ENCODE measurements around the gene HIBCH.
"Not testable (repeated sequence)": the region's sequence is repeated elsewhere in the genome, so short reads cannot be mapped to it uniquely, and the experiment has no call there.

Gene HIBCH, protein sequence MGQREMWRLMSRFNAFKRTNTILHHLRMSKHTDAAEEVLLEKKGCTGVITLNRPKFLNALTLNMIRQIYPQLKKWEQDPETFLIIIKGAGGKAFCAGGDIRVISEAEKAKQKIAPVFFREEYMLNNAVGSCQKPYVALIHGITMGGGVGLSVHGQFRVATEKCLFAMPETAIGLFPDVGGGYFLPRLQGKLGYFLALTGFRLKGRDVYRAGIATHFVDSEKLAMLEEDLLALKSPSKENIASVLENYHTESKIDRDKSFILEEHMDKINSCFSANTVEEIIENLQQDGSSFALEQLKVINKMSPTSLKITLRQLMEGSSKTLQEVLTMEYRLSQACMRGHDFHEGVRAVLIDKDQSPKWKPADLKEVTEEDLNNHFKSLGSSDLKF

DNA sequence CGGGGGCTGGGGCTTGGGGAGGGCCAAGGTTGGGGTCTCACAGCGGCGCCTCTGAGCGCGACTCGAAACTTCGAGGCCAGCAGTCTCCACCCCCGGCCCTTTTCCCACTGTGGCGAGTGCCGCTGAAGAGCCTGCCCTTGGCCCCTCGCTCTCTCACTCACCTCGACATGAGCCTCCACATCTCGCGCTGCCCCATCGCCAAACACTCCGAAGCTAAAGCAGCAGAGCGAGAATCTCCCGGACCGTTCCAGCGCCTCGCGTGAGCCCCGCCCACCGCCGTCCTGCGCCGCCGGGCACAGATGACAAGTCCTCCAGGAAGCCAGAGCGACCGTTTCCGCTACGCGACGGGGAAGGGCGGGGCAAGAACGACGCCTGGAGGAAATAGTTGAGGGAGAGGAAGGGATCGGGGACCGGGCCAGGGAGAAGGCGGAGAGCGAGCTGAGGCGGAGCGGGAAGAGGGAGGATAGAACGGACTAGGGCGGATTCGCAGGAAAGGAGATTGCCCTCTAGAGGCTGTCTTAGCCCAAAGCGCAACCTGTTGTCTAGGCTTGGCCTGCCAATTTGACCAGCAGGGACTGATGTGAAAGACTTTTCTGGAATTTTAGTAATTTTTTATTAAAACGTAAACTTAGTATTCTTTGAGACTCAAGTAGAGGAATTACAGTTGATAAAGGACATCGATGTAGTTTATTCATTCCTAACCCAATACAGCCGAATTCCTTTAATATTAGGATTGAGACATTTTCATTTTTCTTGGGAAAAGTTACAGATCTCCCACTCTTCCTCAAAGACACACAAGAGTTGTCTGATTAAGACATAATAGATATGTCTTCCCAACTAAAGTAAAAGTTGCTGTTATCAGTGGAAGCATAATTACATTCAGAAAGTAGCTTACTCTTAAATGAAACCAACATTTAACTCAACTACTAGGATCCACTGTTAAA lies at the start of gene HIBCH:
HIBCH (minus strand) TSS at position 272 of the 944 bp plus-strand sequence; CDS start at position 196, 76 bp downstream.
- DNase-seq: peak; percentile 99

DNA sequence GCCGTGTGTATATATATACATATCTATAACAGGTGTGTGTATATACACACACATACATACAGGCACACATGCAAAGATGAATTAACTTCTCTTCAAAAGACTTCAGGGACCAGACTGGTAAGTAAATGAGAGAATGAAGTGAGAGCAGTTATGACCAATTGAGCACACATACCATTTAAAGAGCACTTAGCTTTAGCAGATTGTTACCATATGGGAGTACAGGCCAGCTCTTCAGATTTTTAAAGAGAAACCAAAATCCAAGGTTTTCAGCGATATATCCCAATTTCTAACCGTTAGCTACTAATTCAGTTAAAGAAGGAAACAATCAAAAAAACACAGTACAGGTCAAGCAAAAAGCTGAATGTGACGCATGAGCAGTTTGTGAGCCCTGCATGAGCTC lies 47.5 kb upstream of the HIBCH start:
- no peak for DNase-seq

DNA sequence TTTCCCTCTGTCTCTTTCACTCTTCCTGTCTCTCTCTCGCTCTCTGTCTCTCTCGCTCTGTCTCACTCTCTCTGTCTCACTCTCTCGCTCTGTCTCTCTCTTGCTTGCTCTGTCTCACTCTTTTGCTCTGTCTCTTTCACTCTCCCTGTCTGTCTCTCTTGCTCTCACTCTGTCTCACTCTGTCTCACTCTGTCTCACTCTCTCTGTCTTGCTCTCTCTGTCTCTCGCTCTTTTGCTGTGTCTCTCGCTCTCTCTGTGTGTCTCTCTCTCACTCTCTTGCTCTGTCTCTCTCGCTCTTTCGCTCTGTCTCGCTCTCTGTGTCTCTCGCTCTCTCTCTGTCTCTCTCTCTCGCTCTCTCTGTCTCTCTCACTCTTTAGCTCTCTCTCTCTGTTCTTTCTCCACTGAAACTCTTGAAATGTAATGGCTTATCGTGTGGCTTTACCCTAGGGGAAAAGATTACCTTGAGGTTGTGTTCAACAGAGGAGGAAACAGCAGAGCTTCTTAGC lies 46.7 kb upstream of the HIBCH start:
- no peak for DNase-seq

DNA sequence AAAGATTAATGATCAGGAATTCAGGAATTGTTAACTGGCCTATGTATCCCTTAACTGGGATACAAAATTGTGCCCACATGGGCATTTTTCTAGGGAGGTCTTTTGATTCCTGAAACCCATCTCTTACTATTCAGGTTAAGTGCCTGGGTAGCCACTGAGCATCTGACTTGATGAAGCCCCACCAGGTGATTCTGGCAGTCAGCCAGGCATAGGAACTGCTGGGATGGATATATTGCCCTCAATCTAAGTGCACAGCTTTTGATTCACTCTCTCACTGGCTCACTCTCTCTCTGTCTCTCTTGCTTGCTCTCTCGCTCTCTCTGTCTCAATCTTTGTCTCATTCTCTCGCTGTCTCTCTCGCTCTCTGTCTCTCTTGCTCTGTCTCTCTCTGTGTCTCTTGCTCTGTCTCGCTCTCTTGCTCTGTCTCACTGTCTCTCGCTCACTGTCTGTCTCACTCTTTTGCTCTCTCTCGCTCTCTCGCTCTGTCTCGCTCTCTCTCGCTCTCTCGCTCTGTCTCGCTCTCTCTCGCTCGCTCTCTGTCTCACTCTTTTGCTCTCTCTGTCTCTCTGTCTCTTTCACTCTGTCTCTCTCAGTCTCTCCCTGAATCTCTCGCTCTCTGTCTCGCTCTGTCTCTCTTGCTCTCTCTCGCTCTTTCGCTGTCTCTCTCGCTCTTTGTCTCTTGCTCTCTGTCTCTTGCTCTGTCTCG lies 46.0 kb upstream of the HIBCH start:
- no peak for DNase-seq

DNA sequence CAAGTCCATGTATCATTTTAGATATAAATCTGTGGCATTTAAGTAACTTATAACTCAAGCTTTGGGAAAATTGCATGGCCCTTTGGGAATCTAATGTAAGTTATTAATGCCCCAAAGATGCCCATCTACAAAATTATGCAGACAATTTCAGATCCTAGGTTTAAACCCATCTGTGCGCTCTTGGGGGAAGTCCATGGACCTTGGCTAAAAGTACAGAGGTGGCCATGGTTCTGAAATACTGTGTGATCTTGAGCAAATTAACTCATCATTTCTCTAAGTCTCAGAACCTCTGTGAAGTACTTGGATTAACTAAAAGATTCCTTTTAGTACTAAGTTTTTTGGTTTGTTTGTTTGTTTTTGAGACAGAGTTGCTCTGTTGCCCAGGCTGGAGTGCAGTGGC lies 43.3 kb upstream of the HIBCH start:
- DNase-seq: no peak

DNA sequence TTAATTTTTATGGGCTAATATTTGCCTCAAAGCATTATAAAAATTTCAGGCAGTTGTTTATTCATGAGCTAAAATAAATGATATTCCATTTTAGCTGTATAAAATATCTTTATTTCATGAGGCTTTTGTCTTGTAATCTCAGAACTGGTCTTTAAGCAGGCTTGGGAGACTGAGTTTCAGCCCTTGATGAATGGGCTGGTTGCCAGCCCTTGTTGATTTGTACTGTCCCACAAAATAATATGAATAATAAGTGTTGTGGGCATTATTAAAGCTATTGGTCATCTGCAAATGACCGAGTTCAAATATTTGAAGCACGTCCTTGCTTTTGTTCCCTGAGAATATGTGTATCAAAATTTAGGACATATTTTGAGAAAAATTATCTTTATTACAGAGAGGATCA lies 41.9 kb upstream of the HIBCH start:
- no peak for DNase-seq

DNA sequence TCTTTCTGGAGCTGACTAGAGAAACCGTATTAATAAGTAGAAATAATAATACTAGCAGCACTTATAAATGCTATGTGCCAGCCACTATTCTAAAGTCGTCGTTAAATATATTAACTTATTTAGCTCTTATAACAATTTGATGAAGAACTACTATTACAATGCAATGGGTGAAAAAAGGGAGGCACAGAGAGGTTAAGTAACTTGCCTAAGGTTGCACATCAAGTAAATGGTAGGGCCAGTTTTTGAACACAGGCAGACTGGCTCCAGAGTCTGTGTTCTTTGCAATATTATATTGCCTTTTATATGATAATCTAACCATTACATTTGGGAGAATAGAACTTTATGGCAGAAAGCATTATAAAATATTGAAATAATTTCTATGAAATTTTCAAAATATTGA lies 41.3 kb upstream of the HIBCH start:
- no peak for DNase-seq

DNA sequence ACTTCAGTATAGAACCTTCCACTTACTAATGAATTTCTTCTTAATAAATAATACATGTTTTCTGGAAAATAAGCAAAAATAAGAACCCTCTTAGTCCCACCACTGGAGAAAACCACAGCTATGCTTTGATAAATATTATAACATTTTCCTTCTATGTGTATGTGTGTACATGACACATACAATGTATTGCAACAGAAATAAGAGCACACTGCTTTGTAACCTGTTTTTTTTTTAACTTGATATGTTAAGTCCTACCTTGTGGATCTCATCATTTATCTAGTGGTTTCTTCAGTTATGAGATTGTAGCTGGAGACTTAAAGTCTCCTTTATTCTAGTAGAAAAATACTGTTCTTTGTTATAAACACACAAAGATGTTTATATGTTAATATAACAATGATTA lies 40.9 kb upstream of the HIBCH start:
- DNase-seq: no peak

DNA sequence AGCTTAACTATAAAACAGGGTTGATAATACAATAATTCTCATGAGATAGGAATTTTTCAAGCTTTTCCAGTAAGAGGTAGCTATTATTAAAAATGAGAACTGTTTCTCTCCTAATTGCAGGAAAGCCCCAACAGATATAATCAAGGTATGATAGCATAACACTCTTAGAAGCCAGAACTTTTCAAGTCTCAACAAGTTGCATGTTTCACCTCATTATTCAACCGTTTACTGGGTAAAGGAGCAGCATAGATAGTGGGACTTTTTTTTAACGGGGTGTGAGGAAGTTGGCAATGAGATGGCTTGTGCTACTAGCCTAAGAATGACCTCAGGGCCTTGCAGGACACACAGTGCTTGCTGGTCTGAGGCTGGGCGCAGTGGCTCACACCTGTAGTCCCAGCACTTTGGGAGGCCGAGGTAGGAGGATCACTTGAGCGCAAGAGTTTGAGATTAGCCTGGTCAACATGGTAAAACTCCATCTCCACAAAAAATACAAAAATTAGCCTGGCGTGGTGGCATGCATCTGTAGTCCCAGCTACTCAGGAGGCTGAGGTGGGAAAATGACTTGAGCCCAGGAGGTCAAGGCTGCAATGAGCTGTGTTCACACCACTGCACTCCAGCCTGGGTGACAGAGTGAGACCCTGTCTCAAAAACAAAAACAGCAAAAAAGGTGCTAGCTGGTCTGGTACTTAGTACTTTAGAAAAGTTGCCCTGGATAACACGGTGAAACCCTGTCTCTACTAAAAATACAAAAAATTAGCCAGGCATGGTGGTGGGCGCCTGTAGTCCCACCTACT lies 39.2 kb upstream of the HIBCH start:
- not testable (repeated sequence) for DNase-seq

DNA sequence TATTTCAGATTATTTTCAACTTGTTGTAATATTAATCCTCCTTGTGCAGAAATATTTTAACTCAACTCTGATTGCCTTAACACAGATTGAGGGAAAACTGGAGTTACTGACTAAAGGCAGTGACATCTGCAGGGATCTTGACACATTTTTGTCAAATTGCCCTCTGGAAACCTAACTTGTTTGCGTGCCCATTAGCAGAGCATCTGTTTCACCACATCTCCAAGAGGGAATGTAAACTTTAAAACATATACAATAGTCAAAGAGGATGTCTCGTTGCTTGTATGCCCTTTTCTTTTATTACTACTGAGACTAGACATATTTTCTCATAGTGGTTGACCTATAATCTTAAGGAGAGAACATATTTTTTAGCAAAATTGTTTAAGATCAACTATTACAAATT lies 38.0 kb upstream of the HIBCH start:
- no peak for DNase-seq

DNA sequence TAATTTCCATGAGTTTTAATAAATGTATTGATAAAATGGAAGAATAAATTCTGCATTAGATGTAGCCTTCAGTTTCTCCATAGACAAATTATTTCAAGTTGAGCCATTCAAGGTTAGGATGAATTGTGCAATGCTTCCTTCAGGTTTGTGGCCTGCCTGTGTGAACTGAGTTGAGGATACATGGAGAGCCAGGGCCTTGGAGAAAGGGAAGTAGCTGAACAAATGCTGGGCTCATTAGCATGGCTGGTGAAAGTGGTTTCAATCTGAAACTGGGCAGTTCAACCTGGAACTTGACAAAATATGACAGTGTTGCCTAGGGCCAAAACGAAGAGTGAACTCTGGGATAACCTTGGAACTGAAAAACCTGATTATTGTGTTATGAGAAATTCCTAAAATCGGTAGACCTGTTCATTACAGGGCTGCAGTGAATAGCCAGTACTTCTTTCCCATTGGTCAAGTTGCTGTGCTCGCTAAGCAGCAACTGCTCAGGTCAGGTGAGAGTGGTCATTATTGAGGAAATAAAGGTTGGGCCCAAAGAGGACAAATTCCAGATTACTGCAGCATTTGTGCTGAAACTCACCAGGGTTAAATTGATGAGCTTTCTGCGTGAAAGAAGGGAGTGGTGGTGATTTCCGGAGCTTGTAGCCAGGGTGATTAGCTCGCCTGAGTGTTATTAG lies 36.5 kb upstream of the HIBCH start:
- peak; percentile 72 for DNase-seq

DNA sequence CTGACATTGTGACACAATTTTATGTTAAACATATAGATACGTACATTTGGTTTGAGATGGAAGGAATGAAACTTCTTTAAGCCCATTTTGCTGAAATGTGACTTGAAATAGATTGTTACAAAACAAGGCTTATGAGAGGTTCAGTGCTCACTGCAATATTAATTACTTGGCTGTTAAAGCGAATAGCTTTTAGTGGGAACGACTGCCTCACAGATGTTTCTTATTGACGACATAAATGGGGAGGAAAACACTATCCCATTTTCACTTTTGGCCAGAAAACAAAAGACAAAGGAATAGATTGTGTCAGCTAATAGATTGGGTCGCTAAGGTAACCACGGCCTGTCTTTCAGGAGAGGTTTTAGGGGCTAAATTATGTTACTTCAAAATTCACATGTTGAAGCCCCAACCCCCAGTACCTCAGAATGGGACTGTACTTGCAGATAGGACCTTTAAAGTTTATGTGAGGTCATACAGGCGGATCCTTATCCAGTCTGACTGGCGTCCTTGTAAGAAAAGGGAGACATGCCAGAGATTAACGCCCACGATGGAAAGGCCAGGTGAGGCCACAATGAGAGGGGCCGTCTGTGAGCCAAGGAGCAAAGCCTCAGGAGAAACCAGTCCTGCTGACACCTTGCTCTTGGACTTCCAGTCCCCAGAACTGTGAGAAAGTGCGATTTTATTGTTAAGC lies 34.5 kb upstream of the HIBCH start:
- no peak for DNase-seq

DNA sequence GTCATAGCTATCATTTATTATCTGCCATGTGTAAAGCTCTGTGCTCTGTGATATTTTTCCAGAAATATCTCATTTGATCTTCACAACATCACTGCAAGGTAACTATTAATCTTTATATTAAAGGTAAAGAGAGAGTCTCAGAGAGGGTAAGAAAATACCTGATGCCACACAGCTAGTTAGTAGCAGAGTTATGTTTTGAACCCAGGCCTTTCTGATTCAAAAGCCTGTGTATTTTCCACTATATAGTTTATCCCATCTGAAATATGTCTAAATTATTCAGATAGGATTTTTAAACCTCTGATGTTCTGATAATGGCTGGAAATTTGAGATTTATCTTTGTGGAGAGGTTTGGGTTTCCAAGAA lies 33.9 kb upstream of the HIBCH start:
- DNase-seq: no peak

DNA sequence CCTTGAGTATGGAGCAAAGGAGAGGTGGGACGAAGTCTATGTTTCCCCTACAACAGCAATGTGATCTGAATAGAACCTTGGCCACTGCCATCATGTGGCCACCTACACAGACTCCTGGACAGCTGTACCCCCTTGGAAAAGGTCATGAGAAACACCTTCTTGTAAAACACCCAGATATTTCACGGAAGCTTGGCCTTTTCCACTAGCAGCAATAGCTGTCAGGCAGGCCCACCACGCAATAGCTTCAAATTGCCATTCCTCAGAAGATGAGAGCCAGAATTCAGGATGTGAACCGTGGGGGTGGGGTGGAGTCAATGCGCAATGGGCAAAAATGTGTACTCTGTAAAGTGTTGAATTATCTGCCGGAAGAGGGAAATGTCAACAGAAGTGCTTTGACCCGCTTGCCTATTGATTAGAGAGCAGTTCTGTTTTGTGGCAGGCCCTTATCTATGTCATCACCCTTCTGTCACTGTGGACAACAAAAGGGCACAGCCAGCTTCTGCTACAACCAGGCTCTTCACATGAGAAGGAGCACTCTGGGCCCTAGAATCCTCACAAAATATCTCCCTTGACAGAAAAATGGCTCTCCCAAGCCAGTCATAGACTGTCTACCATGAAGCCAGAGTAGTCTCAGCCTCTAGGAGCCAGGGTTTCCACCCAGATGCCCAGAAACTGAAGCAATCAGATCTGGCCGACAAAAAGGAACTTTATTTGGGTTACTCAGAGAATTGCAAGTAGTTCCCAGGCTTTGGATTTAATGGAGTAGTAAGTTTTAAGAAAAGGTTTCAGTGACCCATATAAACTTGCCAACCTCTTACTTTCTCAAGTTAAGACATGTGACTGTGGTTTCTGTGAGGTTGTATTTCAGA lies 33.3 kb upstream of the HIBCH start:
- DNase-seq: peak; percentile 12

DNA sequence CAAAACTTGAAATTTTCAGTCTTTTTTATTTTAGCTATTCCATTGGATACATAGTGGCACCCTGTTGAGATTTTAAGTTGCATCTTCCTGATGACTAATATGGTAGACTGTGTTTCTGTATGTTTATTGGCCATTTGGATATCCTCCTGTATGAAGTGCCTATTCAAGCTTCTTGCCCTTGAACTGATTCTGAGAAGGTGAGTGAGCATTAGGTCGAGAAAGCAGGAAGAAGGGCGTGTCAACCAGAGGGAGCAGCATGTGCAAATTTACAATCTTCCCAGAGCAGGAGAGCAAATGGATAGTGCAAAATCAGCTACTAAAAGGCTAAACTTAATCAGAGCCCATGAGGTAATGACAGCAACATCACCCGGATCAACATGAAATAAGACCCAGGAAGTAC lies 32.3 kb upstream of the HIBCH start:
- DNase-seq: no peak

DNA sequence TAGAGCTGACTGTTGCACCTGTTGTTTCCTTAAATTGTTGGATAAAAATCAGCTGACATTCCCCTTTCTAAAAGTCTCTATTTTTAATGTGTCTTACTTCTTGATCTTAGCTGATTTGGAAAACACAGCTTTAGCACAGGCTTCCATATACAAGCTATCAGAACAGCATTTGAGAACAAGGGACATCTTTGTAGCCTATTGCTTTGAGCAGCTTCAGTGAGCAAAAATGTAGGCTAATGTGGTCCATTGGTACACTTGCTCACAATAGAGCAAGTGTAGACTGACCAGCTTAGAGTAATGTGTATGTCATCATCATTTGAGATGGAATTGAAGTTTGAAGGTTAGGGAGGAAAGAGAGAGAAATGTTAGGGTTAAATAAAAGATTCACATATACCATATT lies 30.7 kb upstream of the HIBCH start:
- DNase-seq: no peak

DNA sequence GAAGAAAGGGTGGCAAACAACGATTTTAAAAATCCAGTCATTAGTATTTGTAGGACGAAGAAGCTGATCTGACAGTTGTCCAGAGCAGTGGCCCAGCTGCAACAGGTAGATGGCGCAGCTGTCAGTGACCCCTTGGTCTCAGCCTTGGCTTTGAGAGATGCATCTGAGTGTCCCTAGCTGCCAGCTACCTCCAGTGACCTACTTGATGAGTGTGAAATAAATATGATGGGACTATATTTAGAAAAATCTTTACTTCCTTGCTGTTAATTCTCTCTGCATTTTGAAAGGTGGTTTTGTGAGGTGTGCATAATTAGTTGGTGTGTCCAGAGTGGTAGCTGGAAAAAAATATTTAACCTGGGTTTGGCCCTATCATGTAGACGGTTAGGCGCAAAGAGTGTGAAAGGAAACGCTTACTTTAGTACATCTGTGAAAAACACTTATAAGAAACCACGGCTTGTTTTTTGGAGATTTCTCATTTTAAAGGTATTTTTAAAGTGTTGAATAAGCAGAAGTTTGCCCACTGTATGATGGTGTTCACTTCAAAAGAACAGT lies 24.7 kb upstream of the HIBCH start:
- peak; percentile 20 for DNase-seq

DNA sequence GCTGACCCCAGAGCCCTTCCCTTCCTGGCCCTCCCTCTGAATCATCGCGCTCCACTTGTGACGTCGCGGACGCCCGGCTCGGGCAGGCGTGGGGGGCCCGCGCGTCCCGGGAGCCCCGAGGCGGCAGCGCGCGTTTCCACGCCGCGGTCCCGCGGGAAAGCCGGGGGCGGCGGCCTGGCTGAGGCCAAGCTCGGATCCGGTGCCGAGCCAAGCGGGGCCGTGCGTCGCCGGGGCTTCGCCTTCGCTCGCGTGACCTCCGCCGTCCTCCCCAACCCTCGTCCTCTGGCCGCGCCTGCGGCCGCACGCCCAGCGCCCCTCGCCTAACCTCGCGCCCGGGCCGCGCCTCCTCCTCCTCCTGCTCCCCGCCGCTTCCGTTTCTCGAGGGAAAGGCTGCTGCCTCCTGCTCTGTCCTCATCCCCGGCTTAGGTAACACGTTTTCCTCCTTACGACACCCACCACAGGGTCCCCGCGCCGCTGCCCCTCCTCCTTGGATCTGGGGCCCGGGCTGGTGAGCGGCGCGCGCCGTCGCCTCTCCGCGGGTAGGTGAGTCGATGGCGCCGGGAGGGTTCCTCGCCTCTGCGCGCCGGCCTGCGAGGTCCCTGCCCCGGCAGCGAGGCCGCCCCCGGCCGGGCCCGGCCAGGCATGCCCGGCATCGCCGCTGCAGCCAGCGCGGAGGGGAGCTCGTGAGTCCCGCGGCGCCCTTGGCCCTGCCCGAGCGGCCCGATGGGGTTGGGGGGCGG lies 24.1 kb upstream of the HIBCH start, which contains the start of gene INPP1:
INPP1 (plus strand) TSS at position 54 of the 740 bp plus-strand sequence. CDS start 16,514 bp downstream, outside the sequence.
- DNase-seq: peak; percentile 54

DNA sequence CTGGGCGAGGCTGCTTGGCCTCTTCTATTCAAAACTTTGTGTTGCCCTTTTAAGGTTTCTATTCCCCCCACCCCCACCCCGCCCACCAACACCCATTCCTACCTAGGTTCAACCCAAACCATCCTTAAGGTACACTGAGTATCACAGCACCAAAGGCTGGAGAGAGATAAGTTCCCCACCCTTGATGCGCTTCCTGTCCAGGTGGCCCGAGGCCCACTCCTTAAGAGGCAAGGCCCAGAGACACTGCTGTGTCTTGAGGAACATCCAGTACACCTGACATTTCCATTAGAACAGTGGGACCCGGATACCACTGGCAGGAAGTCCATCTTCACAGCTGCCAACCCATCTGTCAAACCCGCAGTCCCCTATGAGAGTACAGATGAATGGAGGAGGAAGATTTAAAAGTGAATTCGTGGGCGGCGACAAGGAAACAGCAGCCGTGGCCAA lies 23.5 kb upstream of the HIBCH start:
- no peak for DNase-seq

Measured in MV-4-11 (cell line).